Measurements from ENCODE around the gene PTGER1. TPM values are rescaled to one million over a fixed set of nuclear protein-coding genes. Genes with fewer than 3 reads are reported as not detected.

Gene PTGER1
- total and polyA plus RNA-seq, 2 of the 8 experiments (the other 6 are each of a cell fraction or from before 2014, with no cell fraction given): 0.20 to 0.41 TPM

DNA sequence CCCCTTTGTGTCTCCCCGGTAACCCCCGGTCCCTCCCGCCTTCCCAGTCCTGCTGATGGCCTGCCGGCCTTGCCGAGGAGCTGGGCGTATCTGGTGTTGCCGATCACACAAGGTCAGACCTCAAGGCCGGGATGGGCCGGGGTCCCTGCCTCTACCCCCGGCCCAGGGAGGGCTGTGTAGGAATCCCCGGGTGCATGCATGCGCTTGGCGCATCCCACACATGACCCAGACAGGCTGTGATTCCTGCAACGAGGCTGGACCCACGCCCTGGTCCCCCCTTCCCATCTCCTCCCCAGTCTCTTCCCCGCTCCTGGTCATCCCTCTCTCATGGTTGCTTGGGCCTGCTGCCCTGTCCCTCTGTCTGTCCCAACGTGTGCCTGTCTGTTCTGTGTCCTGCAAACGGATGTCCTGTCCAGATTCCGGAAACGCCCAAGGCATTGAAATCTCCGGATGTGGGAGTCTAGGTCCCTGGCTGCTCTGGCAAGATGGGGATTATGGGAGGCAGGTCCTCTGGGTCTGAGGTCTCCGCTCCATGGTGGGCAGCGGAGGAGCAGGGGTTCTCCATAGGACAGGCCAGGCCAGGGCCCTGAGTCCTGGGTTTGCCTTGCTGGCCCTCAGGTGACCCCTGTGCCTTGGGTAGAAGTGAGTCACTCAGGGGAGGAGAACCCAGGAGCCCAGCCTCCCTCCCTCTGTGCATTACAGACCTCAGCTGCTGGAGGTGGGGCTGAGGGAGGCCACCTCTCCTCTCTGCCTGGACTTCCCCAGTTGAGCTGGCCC is 40.4 kb downstream of the PTGER1 start (continued):
- TF ChIP-seq RBBP5 (IDR thresholded peaks at IDR 0.05; ENCODE audit: borderline replicate concordance, low read depth, low read length) (no peak), EP300 (IDR thresholded peaks at IDR 0.05; ENCODE audit: borderline replicate concordance in 1 of 2, low read depth in 2 of 2, low read length in 2 of 2) (no peak), TAF7 (optimal IDR thresholded peaks at IDR 0.05; ENCODE audit: borderline replicate concordance, low read depth, low read length) (no peak), SUZ12 (IDR thresholded peaks at IDR 0.05; ENCODE audit: low read length) (no peak), ZNF274 (IDR thresholded peaks at IDR 0.05; ENCODE audit: borderline replicate concordance, extremely low read depth, low read length) (no peak), POLR2A (IDR thresholded peaks at IDR 0.05; ENCODE audit: control extremely low read depth in 1 of 2, low read depth in 2 of 2, low read length in 2 of 2) (no peak), JUND (IDR thresholded peaks at IDR 0.05; ENCODE audit: low read length) (no peak)
- TF ChIP-seq, protein P1, sequence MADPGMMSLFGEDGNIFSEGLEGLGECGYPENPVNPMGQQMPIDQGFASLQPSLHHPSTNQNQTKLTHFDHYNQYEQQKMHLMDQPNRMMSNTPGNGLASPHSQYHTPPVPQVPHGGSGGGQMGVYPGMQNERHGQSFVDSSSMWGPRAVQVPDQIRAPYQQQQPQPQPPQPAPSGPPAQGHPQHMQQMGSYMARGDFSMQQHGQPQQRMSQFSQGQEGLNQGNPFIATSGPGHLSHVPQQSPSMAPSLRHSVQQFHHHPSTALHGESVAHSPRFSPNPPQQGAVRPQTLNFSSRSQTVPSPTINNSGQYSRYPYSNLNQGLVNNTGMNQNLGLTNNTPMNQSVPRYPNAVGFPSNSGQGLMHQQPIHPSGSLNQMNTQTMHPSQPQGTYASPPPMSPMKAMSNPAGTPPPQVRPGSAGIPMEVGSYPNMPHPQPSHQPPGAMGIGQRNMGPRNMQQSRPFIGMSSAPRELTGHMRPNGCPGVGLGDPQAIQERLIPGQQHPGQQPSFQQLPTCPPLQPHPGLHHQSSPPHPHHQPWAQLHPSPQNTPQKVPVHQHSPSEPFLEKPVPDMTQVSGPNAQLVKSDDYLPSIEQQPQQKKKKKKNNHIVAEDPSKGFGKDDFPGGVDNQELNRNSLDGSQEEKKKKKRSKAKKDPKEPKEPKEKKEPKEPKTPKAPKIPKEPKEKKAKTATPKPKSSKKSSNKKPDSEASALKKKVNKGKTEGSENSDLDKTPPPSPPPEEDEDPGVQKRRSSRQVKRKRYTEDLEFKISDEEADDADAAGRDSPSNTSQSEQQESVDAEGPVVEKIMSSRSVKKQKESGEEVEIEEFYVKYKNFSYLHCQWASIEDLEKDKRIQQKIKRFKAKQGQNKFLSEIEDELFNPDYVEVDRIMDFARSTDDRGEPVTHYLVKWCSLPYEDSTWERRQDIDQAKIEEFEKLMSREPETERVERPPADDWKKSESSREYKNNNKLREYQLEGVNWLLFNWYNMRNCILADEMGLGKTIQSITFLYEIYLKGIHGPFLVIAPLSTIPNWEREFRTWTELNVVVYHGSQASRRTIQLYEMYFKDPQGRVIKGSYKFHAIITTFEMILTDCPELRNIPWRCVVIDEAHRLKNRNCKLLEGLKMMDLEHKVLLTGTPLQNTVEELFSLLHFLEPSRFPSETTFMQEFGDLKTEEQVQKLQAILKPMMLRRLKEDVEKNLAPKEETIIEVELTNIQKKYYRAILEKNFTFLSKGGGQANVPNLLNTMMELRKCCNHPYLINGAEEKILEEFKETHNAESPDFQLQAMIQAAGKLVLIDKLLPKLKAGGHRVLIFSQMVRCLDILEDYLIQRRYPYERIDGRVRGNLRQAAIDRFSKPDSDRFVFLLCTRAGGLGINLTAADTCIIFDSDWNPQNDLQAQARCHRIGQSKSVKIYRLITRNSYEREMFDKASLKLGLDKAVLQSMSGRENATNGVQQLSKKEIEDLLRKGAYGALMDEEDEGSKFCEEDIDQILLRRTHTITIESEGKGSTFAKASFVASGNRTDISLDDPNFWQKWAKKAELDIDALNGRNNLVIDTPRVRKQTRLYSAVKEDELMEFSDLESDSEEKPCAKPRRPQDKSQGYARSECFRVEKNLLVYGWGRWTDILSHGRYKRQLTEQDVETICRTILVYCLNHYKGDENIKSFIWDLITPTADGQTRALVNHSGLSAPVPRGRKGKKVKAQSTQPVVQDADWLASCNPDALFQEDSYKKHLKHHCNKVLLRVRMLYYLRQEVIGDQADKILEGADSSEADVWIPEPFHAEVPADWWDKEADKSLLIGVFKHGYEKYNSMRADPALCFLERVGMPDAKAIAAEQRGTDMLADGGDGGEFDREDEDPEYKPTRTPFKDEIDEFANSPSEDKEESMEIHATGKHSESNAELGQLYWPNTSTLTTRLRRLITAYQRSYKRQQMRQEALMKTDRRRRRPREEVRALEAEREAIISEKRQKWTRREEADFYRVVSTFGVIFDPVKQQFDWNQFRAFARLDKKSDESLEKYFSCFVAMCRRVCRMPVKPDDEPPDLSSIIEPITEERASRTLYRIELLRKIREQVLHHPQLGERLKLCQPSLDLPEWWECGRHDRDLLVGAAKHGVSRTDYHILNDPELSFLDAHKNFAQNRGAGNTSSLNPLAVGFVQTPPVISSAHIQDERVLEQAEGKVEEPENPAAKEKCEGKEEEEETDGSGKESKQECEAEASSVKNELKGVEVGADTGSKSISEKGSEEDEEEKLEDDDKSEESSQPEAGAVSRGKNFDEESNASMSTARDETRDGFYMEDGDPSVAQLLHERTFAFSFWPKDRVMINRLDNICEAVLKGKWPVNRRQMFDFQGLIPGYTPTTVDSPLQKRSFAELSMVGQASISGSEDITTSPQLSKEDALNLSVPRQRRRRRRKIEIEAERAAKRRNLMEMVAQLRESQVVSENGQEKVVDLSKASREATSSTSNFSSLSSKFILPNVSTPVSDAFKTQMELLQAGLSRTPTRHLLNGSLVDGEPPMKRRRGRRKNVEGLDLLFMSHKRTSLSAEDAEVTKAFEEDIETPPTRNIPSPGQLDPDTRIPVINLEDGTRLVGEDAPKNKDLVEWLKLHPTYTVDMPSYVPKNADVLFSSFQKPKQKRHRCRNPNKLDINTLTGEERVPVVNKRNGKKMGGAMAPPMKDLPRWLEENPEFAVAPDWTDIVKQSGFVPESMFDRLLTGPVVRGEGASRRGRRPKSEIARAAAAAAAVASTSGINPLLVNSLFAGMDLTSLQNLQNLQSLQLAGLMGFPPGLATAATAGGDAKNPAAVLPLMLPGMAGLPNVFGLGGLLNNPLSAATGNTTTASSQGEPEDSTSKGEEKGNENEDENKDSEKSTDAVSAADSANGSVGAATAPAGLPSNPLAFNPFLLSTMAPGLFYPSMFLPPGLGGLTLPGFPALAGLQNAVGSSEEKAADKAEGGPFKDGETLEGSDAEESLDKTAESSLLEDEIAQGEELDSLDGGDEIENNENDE (IDR thresholded peaks at IDR 0.05; ENCODE audit: insufficient replicate concordance, low read length): no peak
